GM21528 (cell line): ENCODE results near the gene FSCN2.
"Not testable (repeated sequence)": the region's sequence is repeated elsewhere in the genome, so short reads cannot be mapped to it uniquely, and the experiment has no call there.

Experiments used
- ATAC-seq: cut with Tn5 transposase; IDR thresholded peaks from one replicate; pipeline ENCODE4 v1.9.1; 2021; ENCODE audit warnings: mild to moderate bottlenecking, moderate library complexity; ENCODE audit not compliant: unreplicated experiment, low FRiP score

The FSCN2 gene

GRCh38 chr17:81524039-81524864 lies 3.9 kb upstream of the FSCN2 start:
- ATAC-seq = no peak

GRCh38 chr17:81524865-81525159 lies 3.4 kb upstream of the FSCN2 start:
- no peak for ATAC-seq

- ATAC-seq = no peak
Measured at GRCh38 chr17:81526662-81527571, 1.3 kb upstream of the FSCN2 start.

GRCh38 chr17:81528384-81528650 lies 140 bp downstream of the FSCN2 start:
- ATAC-seq = no peak

GRCh38 chr17:81528651-81529436 lies 667 bp downstream of the FSCN2 start:
- ATAC-seq = no peak

GRCh38 chr17:81529437-81529803 lies 1.2 kb downstream of the FSCN2 start:
- ATAC-seq = no peak

- not testable (repeated sequence) for ATAC-seq
Measured at GRCh38 chr17:81531013-81531412, 2.8 kb downstream of the FSCN2 start.

- not testable (repeated sequence) for ATAC-seq
Measured at GRCh38 chr17:81531998-81532404, 3.8 kb downstream of the FSCN2 start.

- no peak for ATAC-seq
Measured at GRCh38 chr17:81532490-81533287, 4.5 kb downstream of the FSCN2 start.

GRCh38 chr17:81533339-81534141 lies 5.4 kb downstream of the FSCN2 start:
- no peak for ATAC-seq

GRCh38 chr17:81534157-81535006 lies 6.2 kb downstream of the FSCN2 start:
- ATAC-seq = no peak

GRCh38 chr17:81535007-81535328 lies 6.8 kb downstream of the FSCN2 start:
- ATAC-seq = no peak

GRCh38 chr17:81535480-81536298 lies 7.5 kb downstream of the FSCN2 start:
- ATAC-seq = no peak

GRCh38 chr17:81536299-81537290 lies 8.4 kb downstream of the FSCN2 start:
- ATAC-seq = no peak

GRCh38 chr17:81537343-81537855 lies 9.2 kb downstream of the FSCN2 start:
- no peak for ATAC-seq

GRCh38 chr17:81537856-81538555 lies 9.8 kb downstream of the FSCN2 start:
- no peak for ATAC-seq
